Measurements from ENCODE around the gene PRDM16. TPM values are rescaled to one million over a fixed set of nuclear protein-coding genes. Genes with fewer than 3 reads are reported as not detected.

The PRDM16 gene
- total RNA-seq, 1 donor from 2014 or later, result 0.07 TPM

GRCh38 chr1:3483801-3484444 lies 414.9 kb downstream of the PRDM16 start:
- intact Hi-C loops (cut with micrococcal nuclease), result loop anchor here (1.0 kb wide), 1 partner anchor 31 kb away; no protein-coding TSS in a partner anchor

DNA sequence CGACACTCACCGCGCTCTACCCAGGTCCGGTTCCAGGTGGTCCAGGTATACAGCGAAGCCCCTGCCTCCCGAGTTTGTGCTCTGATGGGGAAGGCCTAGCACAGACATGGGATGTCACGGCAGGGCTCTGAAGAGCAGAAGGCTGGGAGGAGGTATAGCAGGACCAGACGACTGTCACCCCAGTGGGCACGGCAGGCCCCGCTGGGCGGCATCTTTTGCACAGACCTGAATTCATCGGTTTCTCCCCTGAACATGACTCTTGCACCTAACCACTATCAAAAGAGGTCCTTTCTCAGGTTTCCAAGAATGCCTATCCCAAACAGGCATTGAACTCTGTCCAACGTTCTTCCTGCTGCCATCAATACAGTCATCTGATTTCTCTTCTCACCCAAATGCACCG lies 416.0 kb downstream of the PRDM16 start:
- intact Hi-C loops (cut with micrococcal nuclease), result no loop called here

Other genes with a start within 250 kb of the PRDM16 start
- gene ACTRT2, start 47.7 kb upstream of the PRDM16 start, total RNA-seq, result not detected in 2 replicates

Data from T-helper 1 cell treated with Interleukin-12 subunit alpha and Interleukin-12 subunit beta and Interleukin-4 antibody, amounts not matched to agents 30 ng/mL and 1 ng/mL, for 36 hours (primary cell).